Activated CD8-positive, alpha-beta memory T cell treated with anti-CD3 and anti-CD28 coated beads, Interleukin-2, amount 50 U/mL, for 4 hours (primary cell): Measurements from ENCODE around the gene PARD3B.
"Not testable (repeated sequence)": the region's sequence is repeated elsewhere in the genome, so short reads cannot be mapped to it uniquely, and the experiment has no call there.

Experiments used
- DNase-seq: peaks from one replicate; pipeline ENCODE4 v3.0.0-alpha.2; 2020

The PARD3B gene

GRCh38 chr2:204541637-204542036 is 3.6 kb upstream of the PARD3B start:
- DNase-seq = no peak

GRCh38 chr2:204542982-204543608 is 2.2 kb upstream of the PARD3B start:
- DNase-seq = no peak

GRCh38 chr2:204545861-204546735 is 823 bp downstream of the PARD3B start:
- DNase-seq = no peak

- no peak for DNase-seq
Measured at GRCh38 chr2:204550751-204551511, 5.7 kb downstream of the PARD3B start.

- no peak for DNase-seq
Measured at GRCh38 chr2:204551512-204551863, 6.2 kb downstream of the PARD3B start.

GRCh38 chr2:204557604-204558003 is 12.3 kb downstream of the PARD3B start:
- DNase-seq = no peak

- DNase-seq = not testable (repeated sequence)
Measured at GRCh38 chr2:204559358-204559757, 14.1 kb downstream of the PARD3B start.

- DNase-seq = no peak
Measured at GRCh38 chr2:204560902-204561301, 15.6 kb downstream of the PARD3B start.

- DNase-seq = no peak
Measured at GRCh38 chr2:204561771-204562170, 16.5 kb downstream of the PARD3B start.

GRCh38 chr2:204566439-204566838 is 21.2 kb downstream of the PARD3B start:
- no peak for DNase-seq

GRCh38 chr2:204570421-204570820 is 25.1 kb downstream of the PARD3B start:
- no peak for DNase-seq

GRCh38 chr2:204571041-204571440 is 25.8 kb downstream of the PARD3B start:
- DNase-seq = no peak

GRCh38 chr2:204571911-204572310 is 26.6 kb downstream of the PARD3B start:
- DNase-seq = no peak

GRCh38 chr2:204573221-204573620 is 27.9 kb downstream of the PARD3B start:
- no peak for DNase-seq

GRCh38 chr2:204574486-204574885 is 29.2 kb downstream of the PARD3B start:
- no peak for DNase-seq

GRCh38 chr2:204575463-204575862 is 30.2 kb downstream of the PARD3B start:
- DNase-seq = no peak

- DNase-seq = no peak
Measured at GRCh38 chr2:204576362-204576979, 31.2 kb downstream of the PARD3B start.

- no peak for DNase-seq
Measured at GRCh38 chr2:204578928-204579598, 33.8 kb downstream of the PARD3B start.

GRCh38 chr2:204581946-204582345 is 36.7 kb downstream of the PARD3B start:
- no peak for DNase-seq

- DNase-seq = no peak
Measured at GRCh38 chr2:204583773-204584172, 38.5 kb downstream of the PARD3B start.

- no peak for DNase-seq
Measured at GRCh38 chr2:204585930-204586329, 40.7 kb downstream of the PARD3B start.

GRCh38 chr2:204586444-204587180 is 41.3 kb downstream of the PARD3B start:
- no peak for DNase-seq
